A673 (cell line): ENCODE data around the gene KCNIP1. TPM values are rescaled to one million over a fixed set of nuclear protein-coding genes. Genes with fewer than 3 reads are reported as not detected.

Experiments
- BruUV-seq: library from RNA; stranded (reverse); fragments of 400-500 nt; replicated peaks from 2 replicates; lab custom pipeline; 2021; lab: Mats Ljungman, UMichigan
- CTCF ChIA-PET: fragments of 300-600 bp; sonication (Branson Sonifier 250); formaldehyde crosslinking; loops from one replicate; lab custom pipeline; 2022; ENCODE audit warnings: antibody characterized with exemption; lab: Charles Lee
- POLR2A ChIA-PET: fragments of 300-600 bp; sonication (Branson Sonifier 250); formaldehyde crosslinking; loops from one replicate; lab custom pipeline; 2022; ENCODE audit warnings: antibody characterized with exemption; ENCODE audit not compliant: low non-redundant PET; lab: Charles Lee
- DNase-seq: peaks from one replicate; pipeline ENCODE4 v3.0.0-alpha.2; 2015; ENCODE audit warnings: low spot score
- H3K27ac ChIP-seq: fragments of 200-600 bp; sonication (generic); 2 replicates; pipeline ENCODE4 v1.5.1; 2016; ENCODE audit warnings: mixed run types, low read depth, mild to moderate bottlenecking, mixed read lengths, antibody characterized with exemption, low read length; ENCODE audit not compliant: poor library complexity, severe bottlenecking
- H3K27me3 ChIP-seq: fragments of 200-600 bp; sonication (generic); replicated peaks from 2 replicates; pipeline ENCODE4 v1.6.1; 2017; ENCODE audit warnings: mixed run types, low read depth, mild to moderate bottlenecking, mixed read lengths, antibody characterized with exemption, low read length; ENCODE audit not compliant: insufficient read depth, poor library complexity
- H3K36me3 ChIP-seq: fragments of 200-600 bp; sonication (generic); 2 replicates; pipeline ENCODE4 v1.6.1; 2016; ENCODE audit warnings: mixed run types, mild to moderate bottlenecking, mixed read lengths, antibody characterized with exemption, low read length; ENCODE audit not compliant: insufficient read depth, poor library complexity, severe bottlenecking
- H3K4me1 ChIP-seq: fragments of 200-600 bp; sonication (generic); 2 replicates; pipeline ENCODE4 v1.6.1; 2017; ENCODE audit warnings: mixed run types, mild to moderate bottlenecking, mixed read lengths, antibody characterized with exemption, low read length; ENCODE audit not compliant: insufficient read depth, poor library complexity, severe bottlenecking
- H3K4me3 ChIP-seq: fragments of 200-600 bp; sonication (generic); 2 replicates; pipeline ENCODE4 v1.5.1; 2016; ENCODE audit warnings: low read depth, mixed run types, mild to moderate bottlenecking, mixed read lengths, low read length; ENCODE audit not compliant: poor library complexity, severe bottlenecking
- H3K9me3 ChIP-seq: fragments of 200-600 bp; sonication (generic); 2 replicates; pipeline ENCODE4 v1.6.1; 2016; ENCODE audit warnings: mixed run types, low read depth, mild to moderate bottlenecking, mixed read lengths, antibody characterized with exemption, low read length; ENCODE audit not compliant: poor library complexity, severe bottlenecking
- EZH2 ChIP-seq: fragments of 200-600 bp; sonication (generic); IDR thresholded peaks from 2 replicates; pipeline ENCODE4 v1.6.1; 2017; ENCODE audit warnings: borderline replicate concordance, low read depth, mild to moderate bottlenecking, mixed read lengths, antibody characterized with exemption, low read length; ENCODE audit not compliant: poor library complexity, severe bottlenecking
- intact Hi-C: fragments of 100-400 bp; cut with micrococcal nuclease; formaldehyde crosslinking; loops from one replicate; pipeline ENCODE4 v1.10.0; 2022; ENCODE audit not compliant: unreplicated experiment
- total RNA-seq: library from RNA; stranded (reverse); gene quantifications from 2 replicates; pipeline ENCODE4 v1.2.3, GENCODE V29; 2021
- TF ChIP-seq, protein P1 (sequence below): fragments of 300-800, 200-600 bp; sonication (generic); conservative IDR thresholded peaks from 2 replicates; pipeline ENCODE4 v1.5.1; 2017; ENCODE audit warnings: low read depth, mild to moderate bottlenecking, antibody characterized with exemption, low read length, moderate library complexity, mixed read lengths

Gene KCNIP1
- total RNA-seq, 1 experiment from 2014 or later = 3.7 TPM

DNA sequence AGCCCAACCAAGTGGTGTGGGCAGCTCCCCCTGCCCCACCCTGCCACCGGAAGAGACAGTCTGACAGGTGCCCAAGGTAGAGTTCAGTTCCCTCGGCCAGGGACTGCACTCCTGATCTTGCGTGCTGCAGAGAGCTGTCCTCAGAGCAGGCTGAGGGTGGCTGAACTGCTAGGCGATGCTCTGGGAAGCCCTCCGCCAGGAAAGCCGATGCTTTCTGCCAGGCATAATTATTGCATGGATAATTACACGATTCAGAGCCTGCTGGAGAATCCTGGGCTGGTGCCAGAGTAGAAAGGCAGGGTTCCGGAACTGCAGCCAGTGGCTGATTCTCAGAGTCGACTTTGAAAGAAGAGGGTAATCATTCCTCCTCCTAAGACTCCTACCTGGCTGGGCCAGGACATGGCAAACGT, 19.3 kb downstream of the KCNIP1 start:
- peaks cover 25% of the 10 kb centered on the region for H3K4me1 ChIP-seq
- DNase-seq = peak; percentile 70
- no peak overlapping the region for H3K27ac ChIP-seq
- no peak overlapping the region for H3K4me3 ChIP-seq
- ChIA-PET POLR2A (no interaction called here), CTCF (no interaction called here)
- H3K9me3 ChIP-seq = no peaks in the 10 kb centered on the region
- no peaks in the 10 kb centered on the region for H3K36me3 ChIP-seq
- TF ChIP-seq, protein P1, sequence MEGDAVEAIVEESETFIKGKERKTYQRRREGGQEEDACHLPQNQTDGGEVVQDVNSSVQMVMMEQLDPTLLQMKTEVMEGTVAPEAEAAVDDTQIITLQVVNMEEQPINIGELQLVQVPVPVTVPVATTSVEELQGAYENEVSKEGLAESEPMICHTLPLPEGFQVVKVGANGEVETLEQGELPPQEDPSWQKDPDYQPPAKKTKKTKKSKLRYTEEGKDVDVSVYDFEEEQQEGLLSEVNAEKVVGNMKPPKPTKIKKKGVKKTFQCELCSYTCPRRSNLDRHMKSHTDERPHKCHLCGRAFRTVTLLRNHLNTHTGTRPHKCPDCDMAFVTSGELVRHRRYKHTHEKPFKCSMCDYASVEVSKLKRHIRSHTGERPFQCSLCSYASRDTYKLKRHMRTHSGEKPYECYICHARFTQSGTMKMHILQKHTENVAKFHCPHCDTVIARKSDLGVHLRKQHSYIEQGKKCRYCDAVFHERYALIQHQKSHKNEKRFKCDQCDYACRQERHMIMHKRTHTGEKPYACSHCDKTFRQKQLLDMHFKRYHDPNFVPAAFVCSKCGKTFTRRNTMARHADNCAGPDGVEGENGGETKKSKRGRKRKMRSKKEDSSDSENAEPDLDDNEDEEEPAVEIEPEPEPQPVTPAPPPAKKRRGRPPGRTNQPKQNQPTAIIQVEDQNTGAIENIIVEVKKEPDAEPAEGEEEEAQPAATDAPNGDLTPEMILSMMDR = no peak
- no peak for TF ChIP-seq EZH2
- intact Hi-C loops = no loop called here
- no peaks in the 10 kb centered on the region for H3K27me3 ChIP-seq
- BruUV-seq = no TSS peak

DNA sequence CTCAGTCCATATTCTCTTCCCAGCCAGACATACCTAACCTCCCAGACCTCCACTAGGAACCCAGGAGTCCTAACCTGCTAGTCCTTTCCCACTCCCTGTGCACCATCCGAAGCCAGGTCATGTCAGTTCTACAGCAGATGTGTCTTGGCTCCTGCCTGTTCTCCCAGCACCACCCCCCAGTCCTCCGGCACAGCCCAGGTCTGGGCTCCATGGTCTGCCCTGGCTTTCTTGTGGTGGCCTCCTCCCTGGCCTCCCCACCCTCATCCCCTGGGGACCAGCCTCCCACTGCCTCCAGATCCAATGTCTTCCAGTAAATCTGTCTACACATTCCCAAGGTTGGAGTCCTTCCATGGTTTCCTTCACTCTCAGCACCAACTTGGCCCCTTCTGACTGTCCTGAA, 20.0 kb downstream of the KCNIP1 start:
- no TSS peak for BruUV-seq
- peaks cover 25% of the 10 kb centered on the region for H3K4me1 ChIP-seq
- intact Hi-C loops = no loop called here
- no peaks in the 10 kb centered on the region for H3K36me3 ChIP-seq
- TF ChIP-seq, protein P1 = no peak
- no peak for TF ChIP-seq EZH2
- no peaks in the 10 kb centered on the region for H3K9me3 ChIP-seq
- ChIA-PET POLR2A (no interaction called here), CTCF (no interaction called here)
- H3K27ac ChIP-seq = no peak overlapping the region
- DNase-seq = no peak
- H3K4me3 ChIP-seq = no peak overlapping the region
- H3K27me3 ChIP-seq = no peaks in the 10 kb centered on the region

DNA sequence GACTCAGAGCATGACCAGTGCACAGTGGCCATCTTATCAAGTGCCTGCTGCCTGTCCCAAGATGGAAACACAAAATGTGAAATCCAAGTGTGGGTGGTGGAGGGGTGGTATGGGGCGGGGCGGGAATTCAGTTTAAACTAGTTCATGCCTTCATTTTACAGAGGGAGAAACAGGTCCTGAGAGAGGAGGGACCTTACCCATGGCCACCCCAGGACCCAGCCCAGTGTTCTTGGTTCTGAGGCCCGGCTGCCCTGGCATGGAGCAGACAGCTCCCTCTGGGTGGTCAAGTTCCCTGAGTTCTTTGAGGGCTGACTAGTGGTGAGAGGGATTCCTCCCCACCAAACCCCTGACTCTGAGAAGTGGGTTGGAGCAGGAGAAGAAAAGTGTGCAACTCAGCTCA, 20.8 kb downstream of the KCNIP1 start:
- Histone ChIP-seq H3K4me3 (no peak overlapping the region), H3K27ac (no peak overlapping the region), H3K27me3 (no peaks in the 10 kb centered on the region), H3K36me3 (no peaks in the 10 kb centered on the region), H3K4me1 (peaks cover 25% of the 10 kb centered on the region), H3K9me3 (no peaks in the 10 kb centered on the region)
- TF ChIP-seq, protein P1 = no peak
- TF ChIP-seq EZH2 = no peak
- ChIA-PET CTCF (no interaction called here), POLR2A (no interaction called here)
- no TSS peak for BruUV-seq
- intact Hi-C loops = no loop called here
- no peak for DNase-seq
